Right ventricle myocardium inferior (tissue), 1 donor: ENCODE data around the gene RNF182. TPM values are rescaled to one million over a fixed set of nuclear protein-coding genes. Genes with fewer than 3 reads are reported as not detected.
"Not testable (repeated sequence)": the region's sequence is repeated elsewhere in the genome, so short reads cannot be mapped to it uniquely, and the experiment has no call there.

Experiments used
- ATAC-seq: fragments of 200-7000 bp; cut with Tn5 transposase; one replicate; pipeline ENCODE4 v1.9.1; 2020; ENCODE audit warnings: mild to moderate bottlenecking, moderate library complexity
- DNase-seq: peaks from one replicate; pipeline ENCODE4 v3.0.0; 2021; ENCODE audit errors: missing footprints
- intact Hi-C: fragments of 100-400 bp; cut with DNase I; formaldehyde crosslinking; loops from one replicate; pipeline ENCODE4 v1.11.0; 2022
- total RNA-seq: library from RNA; stranded (reverse); fragmentation: NEBNext Ultra II Directional; extraction: Animal tissue kit (Norgen Biotek cat#: 25700); gene quantifications from one replicate; pipeline ENCODE4 v1.2.1, GENCODE V29; 2021
- donor health status: DM: no; HTN: yes; CAD: no; lungs with severe emphysema.

Gene RNF182
- total RNA-seq, 1 donor from 2014 or later: not detected

GRCh38 chr6:13943943-13944342 is 19.2 kb downstream of the RNF182 start:
- DNase-seq: no peak
- intact Hi-C loops: no loop called here
- no peak for ATAC-seq

GRCh38 chr6:13946506-13946905 is 21.8 kb downstream of the RNF182 start:
- intact Hi-C loops: no loop called here

GRCh38 chr6:13947611-13948178 is 22.9 kb downstream of the RNF182 start:
- ATAC-seq: no peak
- intact Hi-C loops: no loop called here
- DNase-seq: no peak

More at GRCh38 chr6:13946506-13946905, 21.8 kb downstream of the RNF182 start:
- ATAC-seq (no peak), DNase-seq (no peak)

- DNase-seq: no peak
- ATAC-seq: no peak
- intact Hi-C loops: no loop called here
These were observed 27.3 kb downstream of the RNF182 start for GRCh38 chr6:13952101-13952500.

GRCh38 chr6:13953061-13953705 is 28.4 kb downstream of the RNF182 start:
- intact Hi-C loops: no loop called here
- DNase-seq (no peak), ATAC-seq (no peak)

- intact Hi-C loops: no loop called here
- DNase-seq (no peak), ATAC-seq (no peak)
These were observed 40.9 kb downstream of the RNF182 start for GRCh38 chr6:13965582-13966127.

GRCh38 chr6:13971303-13971702 is 46.6 kb downstream of the RNF182 start:
- ATAC-seq: no peak
- intact Hi-C loops: no loop called here
- no peak for DNase-seq

GRCh38 chr6:13972602-13973001 is 47.9 kb downstream of the RNF182 start:
- ATAC-seq, intact Hi-C loops: not testable (repeated sequence)

GRCh38 chr6:13973422-13973821 is 48.7 kb downstream of the RNF182 start:
- ATAC-seq, DNase-seq, intact Hi-C loops: not testable (repeated sequence)

More at GRCh38 chr6:13972602-13973001, 47.9 kb downstream of the RNF182 start:
- not testable (repeated sequence) for DNase-seq

- intact Hi-C loops: no loop called here
- DNase-seq (no peak), ATAC-seq (no peak)
These were observed 53.4 kb downstream of the RNF182 start for GRCh38 chr6:13978102-13978640.

GRCh38 chr6:13978787-13979186 is 54.0 kb downstream of the RNF182 start:
- ATAC-seq (no peak), DNase-seq (no peak)
- intact Hi-C loops: no loop called here

GRCh38 chr6:13979284-13980171 is 54.8 kb downstream of the RNF182 start:
- DNase-seq: no peak
- no peak for ATAC-seq
- intact Hi-C loops: no loop called here

- no peak for DNase-seq
- intact Hi-C loops: no loop called here
- ATAC-seq: no peak
These were observed 55.8 kb downstream of the RNF182 start for GRCh38 chr6:13980534-13980933.

- DNase-seq (no peak), ATAC-seq (no peak)
- intact Hi-C loops: no loop called here
These were observed 61.0 kb downstream of the RNF182 start for GRCh38 chr6:13985663-13986325.

GRCh38 chr6:13986700-13987399 is 62.1 kb downstream of the RNF182 start:
- no peak for ATAC-seq
- intact Hi-C loops: no loop called here
- no peak for DNase-seq

GRCh38 chr6:13987400-13987865 is 62.7 kb downstream of the RNF182 start:
- intact Hi-C loops: no loop called here
- DNase-seq (no peak), ATAC-seq (no peak)

GRCh38 chr6:13988049-13988738 is 63.4 kb downstream of the RNF182 start:
- ATAC-seq (no peak), DNase-seq (no peak)
- intact Hi-C loops: no loop called here
